ENCODE measurements around the gene ZRANB3.

ZRANB3 gene

DNA sequence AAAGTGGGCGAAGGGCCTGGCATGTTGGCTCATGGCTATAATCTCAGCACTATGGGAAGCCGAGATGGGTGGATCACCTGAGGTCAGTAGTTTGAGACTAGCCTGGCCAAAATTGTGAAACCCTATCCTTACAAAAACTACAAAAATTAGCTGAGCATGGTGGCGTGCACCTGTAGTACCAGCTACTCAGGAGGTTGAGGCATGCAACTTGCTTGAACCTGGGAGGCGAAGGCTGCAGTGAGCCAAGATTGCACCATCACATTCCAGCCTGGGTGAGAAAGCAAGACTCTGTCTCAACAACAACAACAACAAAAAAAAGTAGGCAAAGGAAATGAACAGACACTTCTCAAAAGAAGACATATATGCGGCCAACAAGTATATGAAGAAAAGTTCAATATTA is 282.4 kb downstream of the ZRANB3 start:
- no peak for DNase-seq (ENCODE audit: low spot score)

DNA sequence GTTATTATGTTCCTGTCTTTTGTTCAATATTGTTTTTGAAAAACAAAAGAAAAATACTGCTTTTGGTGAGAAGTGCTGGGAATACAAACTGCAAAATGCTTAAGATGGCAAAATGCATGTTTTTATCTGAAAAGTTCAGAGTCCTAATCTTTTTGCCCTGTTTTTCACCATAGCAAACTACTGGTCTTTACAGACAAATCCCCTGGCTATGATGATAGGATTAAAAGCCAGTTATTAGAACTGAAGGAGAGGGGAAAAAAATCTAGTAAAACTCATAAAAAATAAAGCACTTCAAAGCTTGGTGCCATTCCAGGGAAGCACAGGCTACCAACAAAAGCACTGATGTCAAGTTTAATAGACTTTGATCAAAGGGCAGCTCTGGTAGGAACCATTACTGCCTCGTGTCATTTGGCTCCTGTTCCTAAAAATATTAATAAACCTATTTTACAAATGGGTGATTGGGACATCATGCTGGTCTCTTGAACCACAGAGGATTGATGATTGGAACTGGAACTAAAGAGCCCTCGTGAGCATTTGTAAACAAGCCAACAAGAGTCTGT is 284.2 kb downstream of the ZRANB3 start:
- no peak for DNase-seq (ENCODE audit: low spot score)

DNA sequence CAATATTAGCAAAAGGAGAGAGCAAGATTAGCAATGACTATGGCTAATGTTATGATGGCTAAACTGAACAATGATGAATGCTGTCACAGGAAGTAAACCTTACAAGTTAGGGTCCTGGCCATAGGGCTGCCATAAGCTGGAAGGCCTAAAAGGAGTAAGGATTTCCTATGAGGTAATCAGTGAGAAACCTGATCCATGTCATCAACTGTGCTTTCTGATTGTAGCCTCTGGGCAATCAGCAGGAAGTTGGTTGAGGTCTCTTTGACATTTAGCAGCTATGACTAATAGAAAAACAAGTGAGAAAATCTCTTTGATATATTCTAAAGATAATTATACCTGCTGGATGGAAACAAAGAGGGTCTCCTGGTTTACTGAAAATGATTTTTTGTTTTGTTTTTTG is 285.9 kb downstream of the ZRANB3 start:
- DNase-seq (ENCODE audit: low spot score): no peak

DNA sequence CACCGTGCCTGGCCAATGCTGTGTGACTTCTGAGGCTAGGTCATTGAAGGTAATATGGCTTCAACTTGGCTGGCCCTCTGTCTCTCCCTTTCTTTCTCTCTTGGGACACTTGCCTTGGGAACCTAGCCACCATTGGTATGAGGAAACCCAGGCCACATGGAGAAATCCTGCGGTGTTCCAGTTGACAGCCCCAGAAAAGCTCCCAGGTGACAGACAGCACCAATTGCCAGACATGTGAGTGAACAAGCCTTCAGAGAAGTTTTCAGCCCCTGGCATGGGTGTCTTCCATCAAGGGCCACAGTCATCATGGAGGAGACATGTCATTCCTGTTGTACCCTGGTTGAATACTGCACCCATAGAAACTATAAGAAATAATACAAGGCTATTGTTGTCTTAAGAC is 292.4 kb downstream of the ZRANB3 start:
- no peak for DNase-seq (ENCODE audit: low spot score)

DNA sequence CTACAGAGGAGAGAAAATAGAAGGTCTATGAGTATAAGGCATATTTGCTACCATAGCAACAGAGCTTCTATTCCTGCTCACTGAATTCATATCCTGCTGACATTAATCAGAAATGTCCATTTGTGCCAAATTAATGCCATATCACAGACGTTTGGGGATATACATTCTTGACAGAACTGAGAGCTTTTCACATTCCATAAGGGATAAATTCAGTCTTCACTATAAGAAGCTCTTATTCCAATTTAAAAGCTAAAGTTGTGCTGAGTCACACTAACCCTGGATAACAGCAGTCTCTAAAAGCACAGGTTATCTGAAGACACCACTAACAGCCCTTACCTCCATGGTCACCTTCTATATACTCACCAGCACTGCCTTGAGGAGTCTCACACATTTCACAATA is 300.9 kb downstream of the ZRANB3 start:
- no peak for DNase-seq (ENCODE audit: low spot score)

DNA sequence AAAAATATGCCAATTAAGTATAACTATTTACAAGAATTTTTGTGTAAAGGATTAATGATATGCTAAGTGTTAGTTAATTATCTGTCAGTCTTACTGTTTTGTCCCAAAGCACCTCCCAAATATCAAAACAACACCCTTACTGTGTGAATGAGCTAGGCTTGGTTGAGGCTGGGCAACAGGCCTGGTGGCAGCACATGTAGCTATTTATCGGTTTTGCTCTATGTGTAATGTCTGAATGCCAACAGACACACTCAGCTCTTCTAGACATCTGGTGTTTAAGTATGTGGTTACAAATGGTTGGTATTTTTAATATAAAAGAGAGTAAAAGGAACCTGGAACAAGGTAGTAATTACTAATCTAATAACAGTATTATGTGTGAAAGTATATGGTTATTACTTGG is 303.6 kb downstream of the ZRANB3 start:
- DNase-seq (ENCODE audit: low spot score): no peak

DNA sequence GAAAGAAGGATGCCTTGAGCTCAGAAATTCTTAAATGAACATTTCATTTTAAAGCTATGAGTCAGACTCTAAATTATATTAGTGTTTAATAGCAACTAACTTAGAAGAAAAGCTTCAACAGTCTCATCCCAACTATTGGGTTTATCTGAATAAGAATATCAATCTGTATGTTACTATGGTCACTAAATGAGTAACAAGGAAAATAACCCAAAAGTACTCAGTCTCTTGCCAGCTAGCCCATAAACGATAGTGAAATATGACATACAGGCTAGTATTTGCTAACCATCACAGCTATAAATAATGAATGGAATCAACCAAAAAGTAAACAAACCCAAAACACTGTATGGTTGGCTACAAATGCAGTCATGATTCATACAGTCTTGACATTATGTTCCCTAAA is 304.1 kb downstream of the ZRANB3 start:
- DNase-seq (ENCODE audit: low spot score): no peak

DNA sequence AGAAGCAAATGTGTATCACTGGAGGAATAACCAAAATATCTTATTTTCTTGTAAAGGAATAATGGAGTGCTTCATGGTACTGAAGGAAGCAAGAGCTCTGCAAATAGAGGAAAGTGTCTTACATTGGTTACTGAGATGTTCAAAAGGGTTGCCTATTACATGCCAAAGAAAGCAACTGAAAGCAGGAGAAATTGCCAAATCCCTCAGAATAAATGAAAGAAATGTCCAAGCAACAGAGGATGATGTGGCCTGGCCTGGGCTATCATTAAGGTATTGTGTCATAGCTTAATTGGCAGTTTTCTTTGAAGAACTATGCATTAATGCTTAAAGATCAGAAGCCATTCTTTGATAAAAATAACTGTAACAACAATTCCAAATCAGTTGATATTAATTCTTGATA is 305.2 kb downstream of the ZRANB3 start:
- DNase-seq (ENCODE audit: low spot score): no peak

DNA sequence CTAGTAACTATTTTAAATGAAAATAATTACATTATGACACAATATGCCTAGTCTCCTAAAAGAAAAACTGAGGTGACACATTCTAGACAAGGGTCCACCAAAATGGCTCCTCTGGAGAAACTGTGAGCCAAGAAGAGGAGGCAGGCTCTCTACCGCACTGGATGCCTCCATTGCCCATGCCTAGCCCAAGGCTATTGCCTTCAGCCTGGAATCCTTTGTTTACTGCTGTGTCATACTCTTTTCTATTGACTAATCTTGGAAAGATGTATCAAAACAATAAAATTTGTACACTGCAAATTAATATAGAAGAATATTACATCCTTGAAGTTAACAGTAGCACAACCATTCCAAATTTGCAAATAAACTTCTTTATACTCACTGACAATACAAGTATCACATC is 311.8 kb downstream of the ZRANB3 start:
- DNase-seq (ENCODE audit: low spot score): no peak

DNA sequence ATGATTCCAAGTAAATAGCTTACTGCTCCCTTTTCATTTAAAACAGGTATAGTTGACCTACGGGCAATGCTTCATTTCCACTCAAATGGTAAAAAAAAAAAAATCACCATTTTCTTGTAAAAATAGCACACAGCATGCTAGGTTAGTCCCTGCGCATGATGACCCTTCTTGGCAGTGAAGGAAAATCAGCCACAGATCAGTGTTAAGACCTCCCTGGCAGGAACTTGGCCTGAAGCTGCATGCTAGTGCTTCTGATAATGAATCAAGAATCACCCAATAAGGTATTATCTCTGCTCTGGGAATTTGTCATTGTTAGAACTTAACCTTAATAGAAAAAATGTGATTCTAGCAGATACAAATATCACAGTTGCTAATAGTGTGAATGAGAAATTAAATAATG is 312.6 kb downstream of the ZRANB3 start:
- DNase-seq (ENCODE audit: low spot score): no peak

DNA sequence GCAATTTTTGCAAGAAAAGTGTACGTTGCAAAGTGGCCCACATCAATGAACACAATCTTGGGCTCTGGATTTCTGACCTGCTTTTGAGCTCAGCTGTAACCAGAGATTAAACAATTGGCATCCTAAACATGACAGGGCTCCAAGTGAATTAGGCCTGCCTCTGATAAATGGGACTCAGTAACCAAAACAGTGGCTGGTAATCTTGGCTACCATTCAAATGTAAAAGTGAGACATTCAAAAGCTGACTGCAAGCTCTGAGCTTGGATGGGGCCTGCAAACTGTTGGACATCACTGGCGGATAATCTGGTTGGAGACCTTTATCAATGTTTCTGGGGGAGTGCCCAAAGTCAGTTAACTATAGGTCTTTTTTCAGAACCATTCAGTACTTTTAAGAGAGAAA is 318.3 kb downstream of the ZRANB3 start:
- DNase-seq (ENCODE audit: low spot score): no peak

DNA sequence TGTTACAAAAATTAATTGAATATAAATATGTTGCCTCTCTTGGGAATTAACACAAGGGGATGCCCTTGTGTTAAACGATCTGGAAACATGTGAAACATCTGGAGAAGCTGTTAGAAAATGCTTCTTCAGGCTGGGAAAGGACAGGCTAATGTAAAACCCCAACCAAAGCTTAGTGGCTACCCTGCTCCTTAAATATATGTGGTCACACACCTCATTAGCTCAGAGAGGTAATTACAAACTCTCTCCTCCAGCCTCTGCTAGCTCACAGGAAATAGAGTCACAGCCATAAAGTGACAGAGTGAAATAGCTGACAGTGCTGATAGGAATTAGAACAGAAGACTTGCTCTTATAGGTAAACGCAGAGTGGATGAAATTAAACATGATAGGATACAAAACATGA is 323.0 kb downstream of the ZRANB3 start:
- no peak for DNase-seq (ENCODE audit: low spot score)

DNA sequence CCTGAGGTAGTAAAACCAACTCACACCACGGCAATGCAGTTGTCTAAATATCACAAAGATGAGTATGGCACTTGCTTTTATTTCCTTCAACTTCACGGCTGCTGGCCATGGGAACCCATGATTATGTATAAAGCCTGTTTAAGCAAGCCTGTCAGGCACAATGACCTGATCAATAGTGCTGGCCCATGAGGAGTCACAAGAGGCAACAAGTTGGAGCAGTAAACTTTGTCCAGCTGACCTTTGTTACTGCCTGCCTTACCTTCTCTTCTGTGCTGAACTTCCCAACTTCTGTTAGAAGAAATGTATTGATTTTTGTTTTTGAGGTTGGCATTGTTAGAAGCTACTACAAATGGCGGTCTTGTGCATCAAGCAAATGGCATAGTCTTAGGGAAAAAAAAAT is 327.1 kb downstream of the ZRANB3 start:
- DNase-seq (ENCODE audit: low spot score): no peak

DNA sequence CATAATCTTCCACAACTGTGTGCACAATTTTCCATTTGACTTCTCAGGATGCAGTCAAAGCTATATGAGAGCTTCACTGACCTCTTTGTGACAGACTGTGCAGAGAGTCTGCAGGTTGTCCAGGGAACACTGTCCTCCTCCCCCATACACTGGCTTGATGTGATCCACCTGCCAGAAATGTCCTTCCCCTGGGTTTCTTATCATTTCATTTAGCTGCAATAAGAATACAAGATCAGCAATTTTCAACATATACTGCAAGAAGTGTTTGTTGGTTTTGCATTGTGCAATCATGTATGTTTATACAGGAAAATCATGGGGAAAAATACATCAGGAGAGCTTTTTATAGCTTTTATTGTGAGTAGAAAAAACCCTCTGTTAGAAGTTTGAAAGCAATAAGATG is 328.3 kb downstream of the ZRANB3 start:
- no peak for DNase-seq (ENCODE audit: low spot score)

DNA sequence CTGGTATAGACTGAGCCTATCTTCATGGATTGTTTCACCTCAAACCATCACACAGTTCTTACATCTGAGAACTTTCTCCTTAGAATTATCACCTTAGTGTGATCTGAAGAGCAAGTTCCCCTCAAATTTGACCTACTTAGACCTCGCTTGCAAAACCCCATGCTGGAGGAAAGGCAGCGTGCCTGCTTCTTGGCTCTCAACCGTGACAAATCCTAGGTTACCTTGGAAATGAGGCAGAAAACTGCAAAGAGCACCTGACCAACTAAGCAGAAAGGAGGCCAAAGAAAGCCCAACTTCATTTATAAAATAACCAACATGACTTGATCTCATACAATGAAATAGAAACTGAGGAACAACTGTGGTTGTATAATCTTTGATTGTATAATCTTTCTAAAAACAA is 332.5 kb downstream of the ZRANB3 start:
- peak; percentile 16 for DNase-seq (ENCODE audit: low spot score)

DNA sequence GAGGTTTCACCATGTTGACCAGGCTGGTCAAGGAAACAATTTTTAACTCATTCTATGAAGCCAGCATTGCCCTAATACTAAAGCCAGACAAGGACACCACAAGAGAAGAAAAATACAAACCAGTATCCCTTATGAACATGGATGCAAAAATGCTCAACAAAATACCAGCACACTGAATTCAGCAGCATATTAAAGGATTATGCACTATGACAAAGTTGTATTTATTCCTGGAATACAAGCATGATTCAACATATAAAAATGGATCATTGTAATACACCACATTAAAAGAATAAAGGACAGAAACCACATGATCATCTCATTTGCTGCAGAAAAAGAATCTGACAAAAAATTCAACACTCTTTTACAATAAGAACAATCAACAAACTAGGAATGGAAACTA is 340.2 kb downstream of the ZRANB3 start:
- DNase-seq (ENCODE audit: low spot score): no peak

DNA sequence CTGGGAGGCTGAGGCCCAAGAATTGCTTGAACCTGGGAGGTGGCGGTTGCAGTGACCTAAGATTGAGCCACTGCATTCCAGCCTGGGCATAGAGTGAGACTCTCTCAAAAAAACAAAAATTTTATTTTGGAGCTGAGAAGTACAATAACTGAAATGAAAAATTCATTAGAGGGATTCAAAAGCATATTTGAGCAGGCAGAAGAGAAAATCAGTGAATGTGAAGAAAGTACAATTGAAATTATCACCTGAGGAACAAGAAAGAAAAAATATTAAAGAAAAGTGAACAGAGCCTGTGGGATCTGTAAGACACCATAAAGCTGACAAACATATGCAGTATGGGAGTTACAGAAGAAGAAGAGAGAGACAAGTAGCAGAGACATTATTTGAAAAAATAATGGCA is 341.9 kb downstream of the ZRANB3 start:
- no peak for DNase-seq (ENCODE audit: low spot score)

DNA sequence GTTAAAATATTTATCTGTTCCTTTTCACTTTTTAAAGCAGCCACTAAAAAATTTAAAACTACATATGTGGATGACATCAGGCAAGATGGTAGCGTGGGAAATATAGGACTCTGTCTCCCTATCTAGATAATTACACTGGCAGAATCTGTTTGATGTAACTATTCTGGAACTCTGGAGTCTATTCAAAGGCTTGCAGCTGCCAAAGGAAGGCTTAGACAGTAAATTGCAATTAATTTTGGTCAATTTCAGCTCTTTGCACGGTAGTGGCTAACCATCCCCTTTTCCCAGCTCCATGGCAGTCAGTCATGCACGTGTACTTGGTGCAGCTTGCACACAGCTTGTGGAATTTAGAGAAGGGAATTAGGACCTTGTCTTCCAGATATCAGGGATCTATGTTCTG is 343.7 kb downstream of the ZRANB3 start:
- no peak for DNase-seq (ENCODE audit: low spot score)

DNA sequence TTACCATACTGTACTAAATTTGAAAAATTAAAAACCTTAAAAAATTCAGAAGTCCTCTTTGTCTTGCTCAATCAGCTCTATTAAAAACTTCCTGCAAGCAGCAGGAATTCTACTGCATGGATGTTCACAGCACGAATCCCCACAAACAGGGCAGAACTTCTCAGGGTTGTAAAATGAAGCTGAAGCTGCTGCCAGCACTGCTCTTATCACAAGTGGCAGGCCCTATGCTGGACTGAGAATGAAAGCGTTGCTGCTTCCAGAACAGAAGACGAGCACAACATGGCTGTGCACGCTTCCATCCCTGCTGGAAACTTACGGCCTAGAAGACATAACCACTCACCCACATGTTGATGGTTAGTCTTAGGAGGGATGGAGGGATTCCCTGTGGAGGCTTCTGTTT is 345.0 kb downstream of the ZRANB3 start:
- DNase-seq (ENCODE audit: low spot score): no peak

DNA sequence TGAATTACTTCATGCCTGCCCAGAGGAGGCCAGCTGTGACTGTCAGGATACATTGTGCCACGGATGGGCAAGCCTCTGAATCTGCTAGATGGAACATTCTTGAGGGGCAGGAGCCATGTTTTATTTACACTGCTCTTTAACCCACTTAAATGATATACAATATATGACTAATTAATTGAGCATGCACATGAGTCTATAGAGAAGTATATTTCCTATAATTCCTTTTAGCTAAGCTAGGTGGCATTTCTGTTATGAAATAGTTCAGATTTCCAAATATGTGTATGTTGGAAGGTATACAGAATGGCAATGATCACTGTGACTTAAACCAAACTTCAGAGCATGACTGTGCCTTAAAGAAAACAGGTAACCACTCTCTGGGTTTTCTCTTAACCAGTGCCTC is 347.2 kb downstream of the ZRANB3 start:
- DNase-seq (ENCODE audit: low spot score): no peak

DNA sequence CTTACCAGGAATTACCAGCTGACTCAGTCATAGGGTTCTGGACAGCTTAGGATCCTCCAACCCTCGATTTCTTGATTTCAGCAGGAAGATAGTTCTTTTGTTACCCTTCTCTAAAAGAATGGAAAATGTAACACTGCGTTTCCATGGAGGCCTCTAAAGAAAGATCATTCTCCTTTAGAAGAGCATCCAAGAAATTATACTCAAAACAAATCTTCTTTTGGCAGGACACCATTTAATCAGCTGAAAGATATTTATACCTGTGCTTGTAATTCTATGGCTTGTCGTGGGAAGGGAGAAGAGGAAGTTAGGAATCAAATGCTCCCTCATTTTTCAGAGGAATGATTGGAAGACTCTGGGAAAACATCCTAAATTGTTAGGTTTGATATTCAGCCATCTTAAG is 348.4 kb downstream of the ZRANB3 start:
- no peak for DNase-seq (ENCODE audit: low spot score)

DNA sequence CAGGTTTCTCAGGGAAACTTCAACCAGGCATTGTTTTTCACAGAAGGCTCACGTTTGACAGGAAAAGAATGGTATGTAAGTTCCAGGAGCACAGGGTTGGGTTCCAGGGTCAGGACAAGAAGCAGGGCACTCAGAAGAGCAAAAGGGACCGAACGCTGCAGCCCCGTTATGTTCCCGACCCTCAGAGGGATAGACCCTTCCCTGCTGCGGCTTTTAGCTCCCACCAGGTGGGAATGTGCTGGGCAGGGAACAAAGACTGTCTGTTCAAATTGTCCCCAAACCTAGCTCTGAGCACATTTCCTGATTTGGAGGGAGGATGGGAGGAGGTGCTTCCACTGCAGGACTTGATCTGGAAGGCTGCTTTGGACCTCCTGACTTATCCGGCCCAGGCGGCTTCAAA is 348.8 kb downstream of the ZRANB3 start:
- DNase-seq (ENCODE audit: low spot score): no peak

DNA sequence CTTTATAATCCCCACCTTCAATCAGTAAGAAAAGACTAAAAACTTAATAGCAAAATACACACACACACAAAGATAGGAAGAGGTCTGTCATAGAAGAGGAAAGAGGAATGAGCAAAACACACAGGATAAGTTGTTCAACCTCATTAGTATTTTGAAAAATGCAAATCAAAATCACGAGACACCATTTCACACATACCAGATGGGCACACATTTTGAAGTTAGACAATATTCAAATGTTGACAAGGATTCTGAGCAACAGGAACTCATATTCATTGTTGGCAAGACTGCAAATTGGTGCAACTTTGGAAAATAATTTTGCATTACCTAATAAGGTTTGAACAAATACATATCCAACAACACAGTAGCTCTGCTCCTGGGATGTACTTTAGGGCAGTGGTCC is 351.3 kb downstream of the ZRANB3 start:
- no peak for DNase-seq (ENCODE audit: low spot score)

DNA sequence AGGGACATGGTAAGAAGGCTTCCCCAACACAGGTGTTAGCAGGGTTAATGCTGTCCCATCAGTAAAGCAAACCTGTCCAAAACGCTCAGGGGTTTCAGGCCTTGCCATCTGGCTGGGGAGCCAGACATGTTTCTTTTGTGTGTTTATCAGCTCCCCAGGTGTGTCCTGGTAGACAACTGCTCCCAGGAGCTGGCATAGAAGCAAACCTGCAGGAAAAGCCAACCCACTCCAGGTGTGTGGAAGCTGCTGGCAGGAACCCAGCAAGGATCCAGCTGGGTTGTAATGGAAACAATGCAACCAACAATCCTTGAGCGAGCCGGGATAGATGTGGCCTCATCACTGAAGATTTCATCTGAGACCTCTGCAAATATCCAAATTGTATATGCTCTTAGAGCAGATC is 355.8 kb downstream of the ZRANB3 start:
- DNase-seq (ENCODE audit: low spot score): no peak

DNA sequence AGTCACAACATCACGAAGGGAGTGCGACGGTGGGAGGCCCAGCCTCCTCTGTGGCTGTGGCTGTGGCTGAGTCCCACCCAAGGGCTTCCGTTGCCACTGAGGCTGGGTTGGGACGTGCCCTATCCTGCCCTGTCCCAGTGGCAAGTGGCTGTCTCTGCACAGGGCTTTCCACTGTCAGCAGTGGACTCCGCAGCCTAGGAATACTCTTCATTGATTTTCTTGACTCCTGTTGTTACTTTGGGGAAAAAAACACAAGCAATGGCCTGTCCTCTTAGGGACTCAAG is 356.3 kb downstream of the ZRANB3 start:
- no peak for DNase-seq (ENCODE audit: low spot score)

All from pons (tissue), 1 donor.